Loucy (cell line): ENCODE measurements around the gene NEK3.

Experiments
- EZH2phosphoT487 ChIP-seq: fragments of 200-600 bp; IDR thresholded peaks from 2 replicates; pipeline ENCODE4 v1.6.1; 2018; ENCODE audit warnings: antibody characterized with exemption, mild to moderate bottlenecking, moderate library complexity, borderline replicate concordance
- TF ChIP-seq, protein P1 (sequence below): fragments of 200-600 bp; sonication (generic); conservative IDR thresholded peaks from 2 replicates; pipeline ENCODE4 v1.5.1; 2014; ENCODE audit warnings: mild to moderate bottlenecking, antibody characterized with exemption, low read length

DNA sequence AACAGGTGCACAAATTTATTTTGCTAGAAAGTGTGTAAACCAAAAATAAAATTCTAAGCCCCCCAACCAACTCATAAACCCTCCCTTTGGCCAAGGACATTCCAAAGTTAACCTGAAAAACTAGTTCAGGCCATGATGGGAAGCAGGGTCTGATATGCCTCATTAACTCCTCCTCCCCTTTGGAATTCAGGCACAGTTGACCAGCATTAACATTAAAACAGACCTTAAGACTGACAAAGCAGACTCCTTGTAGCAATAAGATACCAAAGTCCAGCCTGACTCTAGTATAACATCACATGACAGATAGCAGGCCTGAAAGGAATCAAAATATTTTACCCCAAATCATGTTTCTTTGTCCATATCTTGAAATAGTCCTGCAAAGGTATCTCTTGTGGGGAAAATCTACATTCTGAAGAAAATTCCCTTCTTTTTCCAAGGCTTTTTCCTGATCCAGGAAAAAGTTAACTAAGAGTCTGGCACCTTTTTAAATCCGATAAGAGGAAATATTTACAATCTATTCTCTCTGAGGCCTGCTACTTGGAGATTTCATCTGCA lies 50.2 kb downstream of the NEK3 start:
- TF ChIP-seq, protein P1, sequence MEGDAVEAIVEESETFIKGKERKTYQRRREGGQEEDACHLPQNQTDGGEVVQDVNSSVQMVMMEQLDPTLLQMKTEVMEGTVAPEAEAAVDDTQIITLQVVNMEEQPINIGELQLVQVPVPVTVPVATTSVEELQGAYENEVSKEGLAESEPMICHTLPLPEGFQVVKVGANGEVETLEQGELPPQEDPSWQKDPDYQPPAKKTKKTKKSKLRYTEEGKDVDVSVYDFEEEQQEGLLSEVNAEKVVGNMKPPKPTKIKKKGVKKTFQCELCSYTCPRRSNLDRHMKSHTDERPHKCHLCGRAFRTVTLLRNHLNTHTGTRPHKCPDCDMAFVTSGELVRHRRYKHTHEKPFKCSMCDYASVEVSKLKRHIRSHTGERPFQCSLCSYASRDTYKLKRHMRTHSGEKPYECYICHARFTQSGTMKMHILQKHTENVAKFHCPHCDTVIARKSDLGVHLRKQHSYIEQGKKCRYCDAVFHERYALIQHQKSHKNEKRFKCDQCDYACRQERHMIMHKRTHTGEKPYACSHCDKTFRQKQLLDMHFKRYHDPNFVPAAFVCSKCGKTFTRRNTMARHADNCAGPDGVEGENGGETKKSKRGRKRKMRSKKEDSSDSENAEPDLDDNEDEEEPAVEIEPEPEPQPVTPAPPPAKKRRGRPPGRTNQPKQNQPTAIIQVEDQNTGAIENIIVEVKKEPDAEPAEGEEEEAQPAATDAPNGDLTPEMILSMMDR: no peak
- no peak for TF ChIP-seq EZH2phosphoT487
